SJCRH30 (cell line): ENCODE data around the gene DYNLL1. TPM values are rescaled to one million over a fixed set of nuclear protein-coding genes. Genes with fewer than 3 reads are reported as not detected.

Experiments used
- DNase-seq, 2 experiments: peaks; one replicate each; pipeline ENCODE4 v3.0.0-alpha.2; 2015 to 2020
- H3K27ac ChIP-seq: fragments of 250-450 bp; sonication (Bioruptor Pico); 2 replicates; pipeline ENCODE4 v1.5.1; 2020; ENCODE audit warnings: mild to moderate bottlenecking, moderate library complexity
- H3K27me3 ChIP-seq: fragments of 250-450 bp; sonication (Bioruptor Pico); 2 replicates; pipeline ENCODE4 v1.5.1; 2020; ENCODE audit warnings: mild to moderate bottlenecking, moderate library complexity
- H3K36me3 ChIP-seq: fragments of 250-450 bp; sonication (Bioruptor Pico); 2 replicates; pipeline ENCODE4 v1.5.1; 2020; ENCODE audit warnings: mild to moderate bottlenecking, moderate library complexity
- H3K4me1 ChIP-seq: fragments of 250-450 bp; sonication (Bioruptor Pico); 2 replicates; pipeline ENCODE4 v1.5.1; 2020; ENCODE audit warnings: mild to moderate bottlenecking, moderate library complexity
- H3K4me3 ChIP-seq: fragments of 250-450 bp; sonication (Bioruptor Pico); 2 replicates; pipeline ENCODE4 v1.5.1; 2020; ENCODE audit warnings: mild to moderate bottlenecking, moderate library complexity
- H3K9me3 ChIP-seq: fragments of 250-450 bp; sonication (Bioruptor Pico); replicated peaks from 2 replicates; pipeline ENCODE4 v1.5.1; 2020; ENCODE audit warnings: mild to moderate bottlenecking, moderate library complexity
- total RNA-seq: library from RNA; depleted of rRNA; stranded (reverse); fragments of >200 nt; shearing (Covaris generic); gene quantifications from 2 replicates; pipeline ENCODE4 v1.2.3, GENCODE V29; 2014; rRNA removed

Gene DYNLL1
- total RNA-seq, 1 experiment from 2014 or later = 452 TPM

- H3K36me3 ChIP-seq = peaks cover 44% of the 10 kb centered on the region
Observed at GRCh38 chr12:120544691-120545090, 48.8 kb downstream of the DYNLL1 start.

GRCh38 chr12:120546050-120546386 is 50.1 kb downstream of the DYNLL1 start:
- Histone ChIP-seq H3K27me3 (no peaks in the 10 kb centered on the region), H3K4me3 (no peak overlapping the region), H3K4me1 (no peaks in the 10 kb centered on the region), H3K9me3 (no peaks in the 10 kb centered on the region), H3K27ac (no peak overlapping the region), H3K36me3 (peaks cover 44% of the 10 kb centered on the region)
- no peak for DNase-seq

More at GRCh38 chr12:120544691-120545090, 48.8 kb downstream of the DYNLL1 start:
- Histone ChIP-seq H3K27me3 (no peaks in the 10 kb centered on the region), H3K4me3 (no peak overlapping the region), H3K9me3 (no peaks in the 10 kb centered on the region), H3K4me1 (no peaks in the 10 kb centered on the region), H3K27ac (no peak overlapping the region)
- no peak for DNase-seq

Other genes starting within 250 kb of the DYNLL1 start
- gene PXN, start 230.4 kb upstream of the DYNLL1 start, total RNA-seq = 23.2 and 29.7 TPM in 2 replicates
- under 0.01 TPM in 1 of 2 replicates, not detected in the other for gene RNU4-2, start 204.2 kb upstream of the DYNLL1 start, total RNA-seq
- gene RNU4-1, start 202.9 kb upstream of the DYNLL1 start, total RNA-seq = under 0.01 TPM in 2 replicates
- gene SIRT4, start 193.8 kb upstream of the DYNLL1 start, total RNA-seq = 4.0 and 5.5 TPM in 2 replicates
- not detected in 2 replicates for gene PLA2G1B, start 168.3 kb upstream of the DYNLL1 start, total RNA-seq
- 4.8 and 5.4 TPM in 2 replicates for gene MSI1, start 126.9 kb upstream of the DYNLL1 start, total RNA-seq
- gene COX6A1, start 58.0 kb upstream of the DYNLL1 start, total RNA-seq = 423 and 488 TPM in 2 replicates
- 43.4 and 45.5 TPM in 2 replicates for gene TRIAP1, start 49.7 kb upstream of the DYNLL1 start, total RNA-seq
- 29.8 and 31.4 TPM in 2 replicates for gene GATC, start 49.7 kb upstream of the DYNLL1 start, total RNA-seq
- 120 and 136 TPM in 2 replicates for gene SRSF9, start 26.4 kb upstream of the DYNLL1 start, total RNA-seq
- 30.3 and 34.2 TPM in 2 replicates for gene COQ5, start 33.0 kb downstream of the DYNLL1 start, total RNA-seq
- gene RNF10, start 38.2 kb downstream of the DYNLL1 start, total RNA-seq = 43.9 and 48.5 TPM in 2 replicates
- gene POP5, start 85.3 kb downstream of the DYNLL1 start, total RNA-seq = 40.4 and 41.6 TPM in 2 replicates
- gene CABP1, start 144.5 kb downstream of the DYNLL1 start, total RNA-seq = 1.7 and 2.7 TPM in 2 replicates
- gene MLEC, start 191.0 kb downstream of the DYNLL1 start, total RNA-seq = 77.7 and 83.1 TPM in 2 replicates
- 16.9 and 20.2 TPM in 2 replicates for gene UNC119B, start 214.3 kb downstream of the DYNLL1 start, total RNA-seq
- gene ACADS, start 229.7 kb downstream of the DYNLL1 start, total RNA-seq = 1.1 and 1.3 TPM in 2 replicates